ENCODE data around the gene PIP4P1. TPM values are rescaled to one million over a fixed set of nuclear protein-coding genes. Genes with fewer than 3 reads are reported as not detected.

Gene PIP4P1
- total and polyA plus RNA-seq, 9 of the 15 experiments (the other 6 are each of a cell fraction or from before 2014, with no cell fraction given) = 5.3 to 20.9 (median 10.7) TPM

DNA sequence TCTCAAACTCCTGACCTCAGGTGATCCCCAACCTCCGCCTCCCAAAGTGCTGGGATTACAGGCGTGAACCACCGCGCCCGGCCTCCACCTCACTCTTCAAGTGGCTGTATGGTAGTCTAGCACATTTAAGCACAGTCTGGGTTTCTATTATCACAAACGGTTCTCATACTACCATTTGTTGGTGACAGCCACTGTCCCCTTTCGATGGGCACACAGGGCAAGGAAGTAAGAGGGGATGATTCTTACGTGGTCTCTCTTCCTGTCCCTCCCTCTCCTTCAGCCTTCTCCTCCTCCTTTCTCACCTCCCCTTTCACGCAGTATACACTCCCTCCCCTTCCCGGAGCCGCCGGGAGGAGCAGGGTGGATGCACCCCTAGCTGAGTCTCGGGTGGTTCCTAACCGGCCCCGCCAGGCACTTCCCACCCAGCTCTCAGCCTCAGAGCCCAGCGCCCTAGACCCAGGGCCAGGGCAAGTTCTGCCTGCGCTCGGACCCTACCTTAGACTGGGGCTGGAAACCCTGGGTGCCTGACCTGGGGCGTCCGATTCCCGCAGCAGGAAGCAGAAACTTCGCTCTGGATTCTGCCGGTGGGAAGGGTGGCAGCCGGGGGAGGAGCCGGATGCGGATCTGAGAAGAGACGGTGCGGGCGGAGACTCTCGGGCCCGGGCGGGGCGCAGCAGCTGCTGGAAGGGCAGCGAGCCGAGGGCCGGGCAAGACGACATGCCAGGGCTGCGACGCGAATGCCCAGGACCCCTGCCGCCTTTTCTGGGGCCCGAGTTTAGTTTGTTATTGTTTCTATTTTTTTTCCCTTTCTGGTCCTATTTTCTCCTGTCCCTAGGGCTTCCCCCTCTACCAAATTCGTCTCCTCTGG lies 48.1 kb downstream of the PIP4P1 start, which contains the start of gene TEP1 (continued):
- no peak for TF ChIP-seq AFF1 (IDR thresholded peaks at IDR 0.05; ENCODE audit: low read depth in 1 of 2, partially characterized antibody in 2 of 2)
- no peak for TF ChIP-seq ARNT (IDR thresholded peaks at IDR 0.05)
- TF ChIP-seq ZNF512 (tag; IDR thresholded peaks at IDR 0.05) = peak; percentile 85
- TF ChIP-seq SIN3B (IDR thresholded peaks at IDR 0.05; ENCODE audit: low read depth) = no peak
- no peak for TF ChIP-seq NR2C2 (CRISPR knock-in tag; IDR thresholded peaks at IDR 0.05)
- TF ChIP-seq NR2C2 (tag; IDR thresholded peaks at IDR 0.05) = 0 out of 2 replicates have a peak, but pooled peaks have one; percentile 40
- 0 out of 2 replicates have a peak, but pooled peaks have one; percentile 18 for TF ChIP-seq HBP1 (CRISPR knock-in tag; IDR thresholded peaks at IDR 0.05)
- no peak for TF ChIP-seq ETS2 (tag; IDR thresholded peaks at IDR 0.05; ENCODE audit: borderline replicate concordance, poor library complexity, severe bottlenecking)
- TF ChIP-seq ELF1 (tag; IDR thresholded peaks at IDR 0.05) = 0 out of 2 replicates have a peak, but pooled peaks have one; percentile 22
- TF ChIP-seq RB1 (IDR thresholded peaks at IDR 0.05; ENCODE audit: low read depth) = 0 out of 2 replicates have a peak, but pooled peaks have one; percentile 12
- no peak for TF ChIP-seq ESRRB (CRISPR knock-in tag; IDR thresholded peaks at IDR 0.05; ENCODE audit: borderline replicate concordance)
- TF ChIP-seq ZFX (CRISPR knock-in tag; IDR thresholded peaks at IDR 0.05) = peak; percentile 36; the same call in 1 of the 2 replicates
- TF ChIP-seq TBP (optimal IDR thresholded peaks at IDR 0.05; ENCODE audit: low read depth, low read length) = no peak
- no peak for TF ChIP-seq SRSF9 (IDR thresholded peaks at IDR 0.05; ENCODE audit: borderline replicate concordance, low read depth, low read length)
- TF ChIP-seq, protein P1, sequence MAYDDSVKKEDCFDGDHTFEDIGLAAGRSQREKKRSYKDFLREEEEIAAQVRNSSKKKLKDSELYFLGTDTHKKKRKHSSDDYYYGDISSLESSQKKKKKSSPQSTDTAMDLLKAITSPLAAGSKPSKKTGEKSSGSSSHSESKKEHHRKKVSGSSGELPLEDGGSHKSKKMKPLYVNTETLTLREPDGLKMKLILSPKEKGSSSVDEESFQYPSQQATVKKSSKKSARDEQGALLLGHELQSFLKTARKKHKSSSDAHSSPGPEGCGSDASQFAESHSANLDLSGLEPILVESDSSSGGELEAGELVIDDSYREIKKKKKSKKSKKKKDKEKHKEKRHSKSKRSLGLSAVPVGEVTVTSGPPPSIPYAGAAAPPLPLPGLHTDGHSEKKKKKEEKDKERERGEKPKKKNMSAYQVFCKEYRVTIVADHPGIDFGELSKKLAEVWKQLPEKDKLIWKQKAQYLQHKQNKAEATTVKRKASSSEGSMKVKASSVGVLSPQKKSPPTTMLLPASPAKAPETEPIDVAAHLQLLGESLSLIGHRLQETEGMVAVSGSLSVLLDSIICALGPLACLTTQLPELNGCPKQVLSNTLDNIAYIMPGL (CRISPR knock-in tag; IDR thresholded peaks at IDR 0.05) = no peak
- peak; percentile 90 for TF ChIP-seq POLR2G (IDR thresholded peaks at IDR 0.05; ENCODE audit: low read depth, low read length)
- no peak for TF ChIP-seq ZNF644 (tag; IDR thresholded peaks at IDR 0.05; ENCODE audit: low read depth)
- no peak; the same call in 1 of the 2 replicates for TF ChIP-seq ARID1B (IDR thresholded peaks at IDR 0.05)
